Mucosa of descending colon (tissue), 3 donors: ENCODE results near the gene BAG2. TPM values are rescaled to one million over a fixed set of nuclear protein-coding genes. Genes with fewer than 3 reads are reported as not detected.

ENCODE experiments used
- ATAC-seq: fragments of 200-7000 bp; cut with Tn5 transposase; one replicate; pipeline ENCODE4 v1.9.1; 2020; ENCODE audit warnings: mild to moderate bottlenecking, moderate library complexity
- DNase-seq, 3 donors: peaks; one replicate each; pipeline ENCODE4 v3.0.0-alpha.2; 2020
- H3K36me3 ChIP-seq: fragments of 200-600 bp; one replicate; pipeline ENCODE4 v1.8.0; 2021; ENCODE audit warnings: low read depth, mild to moderate bottlenecking
- H3K4me1 ChIP-seq: fragments of 200-600 bp; one replicate; pipeline ENCODE4 v1.8.0; 2021; ENCODE audit warnings: low read depth, mild to moderate bottlenecking
- H3K4me3 ChIP-seq: fragments of 200-600 bp; one replicate; pipeline ENCODE4 v1.8.0; 2021; ENCODE audit warnings: mild to moderate bottlenecking
- H3K9me3 ChIP-seq: fragments of 200-600 bp; one replicate; pipeline ENCODE4 v1.8.0; 2021; ENCODE audit warnings: mild to moderate bottlenecking
- CTCF ChIP-seq: fragments of 200-600 bp; IDR thresholded peaks from one replicate; pipeline ENCODE4 v1.8.0; 2022; ENCODE audit warnings: antibody characterized with exemption, mild to moderate bottlenecking
- intact Hi-C, 2 donors: fragments of 100-400 bp; cut with DNase I in 1 of 2; cut with micrococcal nuclease in 1 of 2; formaldehyde crosslinking; loops; one replicate each; pipeline versions ENCODE4 v1.11.0 to v1.11.1; 2022; cut with DNase I, micrococcal nuclease
- total RNA-seq, 3 donors: library from RNA; stranded (reverse); fragmentation: NEBNext Ultra II Directional in 2 of 3; extraction: Animal tissue kit (Norgen Biotek cat#: 25700) in 2 of 3; gene quantifications; one replicate each; pipeline versions ENCODE4 v1.2.1 to v1.2.4, GENCODE V29; 2021 to 2023
- donor health status: DM: no; HTN: no; CAD: no; lungs with moderate emphysema.
- donor health status: DM: no; HTN: no; CAD: no.
- donor health status: DM: no; HTN: yes; CAD: no.

Gene BAG2
- total RNA-seq, 3 donors from 2014 or later: 0.96 to 43.7 (median 2.3) TPM

GRCh38 chr6:57174511-57174907 lies 2.4 kb downstream of the BAG2 start:
- Histone ChIP-seq H3K4me3 (no peak overlapping the region), H3K4me1 (no peaks in the 10 kb centered on the region), H3K36me3 (no peaks in the 10 kb centered on the region), H3K9me3 (no peaks in the 10 kb centered on the region)
- no peak for TF ChIP-seq CTCF
- DNase-seq: no peak
- intact Hi-C loops: loop anchor here in 1 of 2 donors (10.0 kb wide), 1 partner anchor 140 kb away; the partner anchor contains the start of gene PRIM2
- no peak for ATAC-seq

GRCh38 chr6:57177545-57178265 lies 5.6 kb downstream of the BAG2 start:
- intact Hi-C loops: loop anchor here in 1 of 2 donors (10.0 kb wide), 1 partner anchor 137 kb away; the partner anchor contains the start of gene PRIM2
- DNase-seq: peak in 2 of 3 donors; percentile 20 to 22
- no peak for TF ChIP-seq CTCF
- Histone ChIP-seq H3K4me3 (no peak overlapping the region), H3K4me1 (no peaks in the 10 kb centered on the region), H3K9me3 (no peaks in the 10 kb centered on the region), H3K36me3 (no peaks in the 10 kb centered on the region)
- ATAC-seq: no peak

- TF ChIP-seq CTCF: no peak
- ATAC-seq (no peak), DNase-seq (no peak)
- Histone ChIP-seq H3K4me3 (no peak overlapping the region), H3K36me3 (no peaks in the 10 kb centered on the region), H3K4me1 (no peaks in the 10 kb centered on the region), H3K9me3 (no peaks in the 10 kb centered on the region)
- intact Hi-C loops: no loop called here
Measured at GRCh38 chr6:57180596-57180995, 8.5 kb downstream of the BAG2 start.

- H3K4me1 ChIP-seq: no peaks in the 10 kb centered on the region
- H3K36me3 ChIP-seq: no peaks in the 10 kb centered on the region
- intact Hi-C loops: no loop called here
- H3K4me3 ChIP-seq: no peak overlapping the region
- DNase-seq (no peak), ATAC-seq (no peak)
- TF ChIP-seq CTCF: no peak
- no peaks in the 10 kb centered on the region for H3K9me3 ChIP-seq
Measured at GRCh38 chr6:57182017-57182432, 9.9 kb downstream of the BAG2 start.

GRCh38 chr6:57183336-57183735 lies 11.2 kb downstream of the BAG2 start:
- Histone ChIP-seq H3K4me3 (no peak overlapping the region), H3K36me3 (no peaks in the 10 kb centered on the region), H3K9me3 (no peaks in the 10 kb centered on the region), H3K4me1 (no peaks in the 10 kb centered on the region)
- no peak for DNase-seq
- TF ChIP-seq CTCF: no peak
- intact Hi-C loops: no loop called here
- ATAC-seq: no peak
